Lung (tissue), 12 donors: Measurements from ENCODE around the gene MRGPRX2. TPM values are rescaled to one million over a fixed set of nuclear protein-coding genes. Genes with fewer than 3 reads are reported as not detected.

Experiments used
- ATAC-seq: fragments of 200-7000 bp; cut with Tn5 transposase; one replicate; pipeline ENCODE4 v1.9.1; 2020; ENCODE audit warnings: moderate number of reproducible peaks; ENCODE audit not compliant: insufficient read depth, low FRiP score
- DNase-seq, 3 donors: peaks; one replicate each; pipeline ENCODE4 v3.0.0-alpha.2; 2013 to 2017
- H3K27ac ChIP-seq, 2 donors: one replicate each; pipeline ENCODE4 v1.5.1; 2013; ENCODE audit warnings: mild to moderate bottlenecking in 2 of 2, moderate library complexity in 2 of 2, control low read depth in 1 of 2, inconsistent platforms in 1 of 2, low read depth in 1 of 2, low read length in 1 of 2
- H3K27me3 ChIP-seq, 3 donors: one replicate each; pipeline ENCODE4 v1.5.1; 2013; ENCODE audit warnings: low read length in 2 of 3; ENCODE audit not compliant: control insufficient read depth in 3 of 3, insufficient read depth in 3 of 3
- H3K36me3 ChIP-seq, 4 donors: one replicate each; pipeline ENCODE4 v1.5.1; 2013; ENCODE audit warnings: low read length in 4 of 4, mild to moderate bottlenecking in 1 of 4, moderate library complexity in 1 of 4; ENCODE audit not compliant: control insufficient read depth in 4 of 4, insufficient read depth in 4 of 4
- H3K4me1 ChIP-seq, 5 donors: one replicate each; pipeline ENCODE4 v1.5.1; 2013; ENCODE audit warnings: low read length in 5 of 5, mild to moderate bottlenecking in 2 of 5, moderate library complexity in 1 of 5; ENCODE audit not compliant: control insufficient read depth in 5 of 5, insufficient read depth in 5 of 5
- H3K4me3 ChIP-seq: one replicate; pipeline ENCODE4 v1.5.1; 2013; ENCODE audit warnings: mild to moderate bottlenecking, control low read depth, moderate library complexity
- H3K9ac ChIP-seq, 2 donors: one replicate each; pipeline ENCODE4 v1.5.1; 2013; ENCODE audit warnings: low read length in 2 of 2, control low read depth in 1 of 2; ENCODE audit not compliant: insufficient read depth in 1 of 2
- H3K9me3 ChIP-seq, 4 donors: one replicate each; pipeline ENCODE4 v1.5.1; 2013; ENCODE audit warnings: low read length in 3 of 4, mild to moderate bottlenecking in 1 of 4, moderate library complexity in 1 of 4; ENCODE audit not compliant: control insufficient read depth in 4 of 4, insufficient read depth in 3 of 4
- WGBS, 2 donors: extraction: QIAGEN DNeasy Blood & Tissue Kit; methylation state at CpG; one replicate each; pipeline ENCODE4 v1.1.7; 2013; 5-methylcytosine and 5-hydroxymethylcytosine counted together
- polyA plus RNA-seq, 2 donors: library from polyadenylated mRNA; stranded (reverse); fragments of 200-250 nt; gene quantifications; one replicate each; pipeline ENCODE4 v1.2.1, GENCODE V29; 2013
- total RNA-seq, 2 donors: library from RNA; depleted of rRNA in 1 of 2; stranded (reverse); fragments of >200 nt in 1 of 2; gene quantifications; one replicate each; pipeline ENCODE4 v1.2.1, GENCODE V29; 2014 to 2021
- TF ChIP-seq, protein P1 (sequence below): IDR thresholded peaks from 2 replicates; pipeline ENCODE4 v1.5.1; 2012; ENCODE audit warnings: mild to moderate bottlenecking; ENCODE audit errors: control extremely low read depth, extremely low read depth
- donor health status: control.
- donor health status: control.
- donor health status: Bipolar disorder and iron deficiency.
- donor health status: healthy.
- donor health status: DM: yes; HTN: yes; CAD: no.

The MRGPRX2 gene
- total and polyA plus RNA-seq, 4 donors, result not detected

DNA sequence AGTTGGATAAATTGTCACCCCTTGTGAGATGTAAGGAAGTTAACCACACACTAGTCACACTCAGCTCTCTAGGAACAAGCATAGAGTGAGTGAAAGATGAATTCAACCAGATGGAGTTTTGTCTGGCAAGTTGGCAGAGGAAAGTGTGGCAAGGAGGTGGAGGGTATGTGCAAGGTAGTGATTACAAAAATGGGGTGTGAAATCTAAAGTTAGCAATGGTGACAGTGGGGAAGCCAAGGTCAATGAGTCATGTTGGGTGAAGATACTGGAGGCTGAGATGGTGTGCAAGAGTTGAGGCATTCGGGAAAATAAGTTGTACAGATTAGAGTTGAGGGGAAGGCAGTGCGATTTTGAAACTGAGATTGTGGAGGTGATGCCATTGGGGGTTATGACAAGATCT lies 33.7 kb downstream of the MRGPRX2 start:
- Histone ChIP-seq H3K27ac (no peak overlapping the region), H3K9me3 (no peaks in the 10 kb centered on the region), H3K4me1 (peaks cover 0 to 7% (median 3%) of the 10 kb centered on the region in 5 donors), H3K4me3 (no peak overlapping the region), H3K9ac (no peak overlapping the region), H3K36me3 (no peaks in the 10 kb centered on the region), H3K27me3 (peaks cover 0 to 6% (median 2%) of the 10 kb centered on the region in 3 donors)
- TF ChIP-seq, protein P1, sequence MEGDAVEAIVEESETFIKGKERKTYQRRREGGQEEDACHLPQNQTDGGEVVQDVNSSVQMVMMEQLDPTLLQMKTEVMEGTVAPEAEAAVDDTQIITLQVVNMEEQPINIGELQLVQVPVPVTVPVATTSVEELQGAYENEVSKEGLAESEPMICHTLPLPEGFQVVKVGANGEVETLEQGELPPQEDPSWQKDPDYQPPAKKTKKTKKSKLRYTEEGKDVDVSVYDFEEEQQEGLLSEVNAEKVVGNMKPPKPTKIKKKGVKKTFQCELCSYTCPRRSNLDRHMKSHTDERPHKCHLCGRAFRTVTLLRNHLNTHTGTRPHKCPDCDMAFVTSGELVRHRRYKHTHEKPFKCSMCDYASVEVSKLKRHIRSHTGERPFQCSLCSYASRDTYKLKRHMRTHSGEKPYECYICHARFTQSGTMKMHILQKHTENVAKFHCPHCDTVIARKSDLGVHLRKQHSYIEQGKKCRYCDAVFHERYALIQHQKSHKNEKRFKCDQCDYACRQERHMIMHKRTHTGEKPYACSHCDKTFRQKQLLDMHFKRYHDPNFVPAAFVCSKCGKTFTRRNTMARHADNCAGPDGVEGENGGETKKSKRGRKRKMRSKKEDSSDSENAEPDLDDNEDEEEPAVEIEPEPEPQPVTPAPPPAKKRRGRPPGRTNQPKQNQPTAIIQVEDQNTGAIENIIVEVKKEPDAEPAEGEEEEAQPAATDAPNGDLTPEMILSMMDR, result no peak
- DNase-seq (no peak), ATAC-seq (no peak)
- WGBS, 2 donors, result 92 to 94% methylated on average over 2 of the region's 2 CpGs

DNA sequence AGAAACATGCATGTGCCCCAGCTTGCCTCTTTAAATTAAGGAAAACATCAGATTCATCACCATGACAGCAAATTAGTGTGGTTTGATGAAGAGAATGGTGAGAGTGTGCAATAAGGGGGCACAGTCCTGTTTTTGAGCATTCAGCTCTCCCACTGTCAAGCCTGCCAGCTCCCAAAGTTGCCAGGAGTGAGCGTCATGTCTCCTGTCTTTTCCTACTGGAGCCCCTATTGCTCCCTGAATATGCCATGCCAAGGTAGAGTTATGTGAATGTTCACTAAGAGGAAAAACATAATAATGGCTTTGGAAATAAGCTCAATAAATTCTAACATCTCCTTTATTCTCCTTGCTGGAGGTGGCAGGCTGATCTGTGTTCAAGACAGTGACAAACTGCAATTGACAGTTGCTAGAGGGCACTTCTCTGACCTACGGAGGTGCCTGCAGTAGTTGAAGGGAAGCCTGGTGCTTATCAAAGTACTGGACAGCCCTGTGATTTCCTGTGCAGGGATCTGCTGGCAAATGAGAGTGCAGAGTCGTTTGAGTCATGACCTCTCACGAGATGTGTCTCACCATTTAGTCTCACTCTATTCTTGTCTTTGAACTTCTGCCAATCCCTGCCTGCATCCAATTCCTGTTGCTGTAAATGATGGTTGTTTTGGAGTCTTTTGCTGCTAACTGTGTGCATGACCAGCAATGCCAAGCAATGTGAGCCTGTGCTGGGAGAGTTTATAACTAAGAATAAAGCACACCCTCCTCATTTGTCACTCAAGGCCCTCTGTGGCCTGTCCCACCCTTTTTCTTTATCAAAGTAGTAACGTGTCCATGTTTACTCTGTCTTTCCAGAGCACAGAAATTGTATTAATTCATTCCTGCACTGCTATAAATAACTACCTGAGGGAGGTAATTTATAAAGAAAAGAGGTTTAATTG lies 34.8 kb downstream of the MRGPRX2 start:
- no peak for ATAC-seq
- no peak overlapping the region for H3K4me3 ChIP-seq
- H3K9ac ChIP-seq, result no peak overlapping the region
- 22 to 30% methylated on average over 5 of the region's 5 CpGs for WGBS, 2 donors
- peaks cover 0 to 6% (median 2%) of the 10 kb centered on the region in 3 donors for H3K27me3 ChIP-seq
- no peak overlapping the region for H3K27ac ChIP-seq
- TF ChIP-seq, protein P1, result no peak
- H3K4me1 ChIP-seq, result peaks cover 0 to 7% (median 3%) of the 10 kb centered on the region in 5 donors
- no peaks in the 10 kb centered on the region for H3K9me3 ChIP-seq
- peak; percentile 27 to 82 (median 70) for DNase-seq
- H3K36me3 ChIP-seq, result no peaks in the 10 kb centered on the region

GRCh38 chr11:19020831-19021230 lies 39.7 kb downstream of the MRGPRX2 start:
- ATAC-seq (no peak), DNase-seq (no peak)
- Histone ChIP-seq H3K36me3 (no peaks in the 10 kb centered on the region), H3K4me3 (no peak overlapping the region), H3K27ac (no peak overlapping the region), H3K27me3 (peaks cover 0 to 2% (median 0%) of the 10 kb centered on the region in 3 donors), H3K9me3 (no peaks in the 10 kb centered on the region), H3K9ac (no peak overlapping the region), H3K4me1 (peaks cover 0 to 4% (median 0%) of the 10 kb centered on the region in 5 donors)
- TF ChIP-seq, protein P1, result no peak
